ENCODE measurements around the gene DMD.
"Not testable (repeated sequence)": the region's sequence is repeated elsewhere in the genome, so short reads cannot be mapped to it uniquely, and the experiment has no call there.

Gene DMD

DNA sequence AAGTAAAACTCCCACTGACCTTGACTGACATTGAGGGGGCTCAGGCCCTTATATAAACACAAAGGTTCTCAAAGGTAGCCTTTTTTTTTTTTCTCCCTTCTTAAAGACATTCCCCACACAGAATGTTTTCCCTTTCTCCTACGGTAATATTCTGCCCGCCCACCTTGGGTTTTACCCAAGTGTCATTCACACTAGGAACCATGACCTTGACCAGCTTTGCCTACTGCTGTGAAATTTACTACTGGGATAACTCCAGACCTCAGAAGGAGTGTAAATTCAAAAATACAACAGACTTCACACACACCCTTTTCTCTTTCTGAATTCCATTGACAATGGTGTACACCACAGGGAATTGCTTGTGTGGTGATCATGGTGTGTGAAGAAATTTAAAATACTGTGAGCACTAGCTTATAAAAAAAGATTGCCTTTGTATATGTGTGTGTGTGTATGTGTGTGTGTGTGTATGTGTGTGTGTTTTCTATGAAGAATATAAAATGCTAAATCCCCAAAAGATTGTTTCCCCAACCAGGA is 1550.0 kb downstream of the DMD start:
- DNase-seq = no peak

DNA sequence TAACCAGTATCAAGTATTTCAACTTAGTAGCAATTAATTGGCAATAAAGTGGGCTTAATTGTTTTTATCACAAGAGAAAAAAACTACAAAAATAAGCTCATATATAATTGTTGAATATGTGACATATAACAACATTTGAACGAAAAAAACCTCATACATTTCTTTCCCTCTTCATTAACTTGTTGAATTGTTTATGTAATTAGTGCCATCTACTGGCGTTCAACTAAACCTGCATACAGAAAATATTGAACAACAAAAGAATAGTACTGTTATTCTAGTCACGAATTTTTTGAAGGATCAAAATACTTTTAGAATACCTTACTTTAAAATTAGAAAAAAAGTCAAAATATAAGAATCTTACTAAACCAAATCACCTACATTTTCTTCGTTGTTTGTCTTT is 1553.0 kb downstream of the DMD start:
- DNase-seq = no peak

DNA sequence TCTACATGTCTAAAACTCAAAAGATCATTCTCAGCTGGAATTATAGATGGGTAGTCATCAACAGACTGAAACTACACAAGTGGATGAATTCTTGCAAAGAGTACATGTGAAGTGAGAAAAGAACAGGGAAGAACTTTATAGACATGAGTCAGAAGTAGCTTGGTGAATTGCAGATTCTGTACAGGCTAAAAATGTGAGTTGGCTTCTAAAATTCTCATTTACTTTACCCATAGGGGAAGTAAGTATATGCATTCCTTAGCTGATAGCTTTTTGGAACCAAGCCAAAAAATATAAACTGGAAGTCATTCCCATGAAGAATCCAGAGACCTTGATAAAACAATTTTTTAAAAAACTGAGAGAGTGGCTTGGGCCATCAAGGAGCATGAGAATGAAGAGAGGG is 1555.3 kb downstream of the DMD start:
- DNase-seq = no peak

DNA sequence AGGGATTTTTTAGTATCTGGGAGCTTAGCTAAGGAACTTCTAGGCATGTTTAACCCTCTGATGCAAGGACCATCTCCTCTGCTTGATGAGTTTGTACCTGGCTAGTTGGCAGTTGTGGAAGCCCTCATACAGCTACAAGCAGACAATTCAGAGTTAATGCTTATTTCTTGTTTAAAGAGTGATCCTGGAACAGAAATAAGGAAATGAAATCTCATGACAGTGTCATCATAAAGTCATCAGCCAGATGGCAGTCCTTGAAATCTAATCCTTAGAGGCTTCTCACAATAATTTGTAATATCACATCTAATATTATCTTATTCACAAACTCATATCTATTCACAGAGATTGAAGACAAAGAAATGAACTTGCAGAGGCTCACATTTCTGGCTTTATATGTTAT is 1557.9 kb downstream of the DMD start:
- DNase-seq = no peak

DNA sequence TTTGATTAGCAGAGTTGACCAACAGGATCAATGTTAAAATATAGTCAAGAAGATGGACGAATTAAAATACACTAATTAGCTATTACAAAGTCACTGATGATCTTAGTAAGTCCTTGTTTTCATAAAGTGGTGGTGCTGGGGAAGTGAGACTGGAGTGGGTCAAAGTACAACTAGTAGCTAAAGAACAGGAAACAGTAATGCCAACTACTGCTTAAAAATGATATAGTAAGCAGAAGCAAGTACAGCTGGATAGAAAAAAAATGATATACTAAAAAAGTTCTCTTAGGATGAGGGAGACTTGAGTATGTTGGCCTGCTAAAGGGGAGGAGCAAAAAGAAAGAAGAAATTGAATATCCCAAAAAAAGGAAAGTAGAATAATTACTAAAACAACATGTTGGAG is 1558.7 kb downstream of the DMD start:
- no peak for DNase-seq

DNA sequence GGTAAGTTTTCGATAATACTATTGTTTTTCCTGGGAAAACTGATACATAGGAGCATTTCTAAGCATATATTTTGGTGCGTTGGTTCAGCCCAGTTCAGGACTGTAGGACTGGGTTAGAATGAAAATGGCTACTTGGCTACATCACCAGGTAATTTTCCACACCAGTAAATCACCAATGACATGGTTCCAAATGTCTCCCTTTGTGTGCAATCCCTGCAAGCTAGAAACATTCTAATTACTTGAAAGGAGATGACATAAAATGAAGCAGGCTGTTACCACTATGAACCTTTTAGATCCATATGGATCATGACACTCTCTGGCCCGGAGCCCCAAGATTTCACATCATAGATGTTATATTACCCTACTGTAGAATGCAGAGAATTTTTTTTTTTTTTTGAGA is 1562.1 kb downstream of the DMD start:
- no peak for DNase-seq

DNA sequence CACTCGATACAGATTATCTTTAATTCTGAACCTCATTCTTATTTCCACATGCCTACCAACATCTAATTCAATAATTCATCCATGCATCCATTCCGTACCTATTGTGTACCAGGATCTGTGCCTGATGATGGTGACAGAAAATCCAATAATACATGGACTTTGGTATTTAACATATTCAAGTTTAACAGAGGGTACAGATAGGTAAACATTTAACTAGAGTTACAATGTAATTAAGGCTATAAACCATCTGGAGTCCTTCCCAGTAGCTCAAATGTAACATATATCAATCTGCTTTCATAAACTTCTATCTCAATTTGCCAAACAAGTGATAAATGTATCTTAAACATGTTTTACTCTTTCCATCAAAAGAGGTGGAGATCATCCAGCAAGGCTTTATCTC is 1578.0 kb downstream of the DMD start:
- DNase-seq = no peak

DNA sequence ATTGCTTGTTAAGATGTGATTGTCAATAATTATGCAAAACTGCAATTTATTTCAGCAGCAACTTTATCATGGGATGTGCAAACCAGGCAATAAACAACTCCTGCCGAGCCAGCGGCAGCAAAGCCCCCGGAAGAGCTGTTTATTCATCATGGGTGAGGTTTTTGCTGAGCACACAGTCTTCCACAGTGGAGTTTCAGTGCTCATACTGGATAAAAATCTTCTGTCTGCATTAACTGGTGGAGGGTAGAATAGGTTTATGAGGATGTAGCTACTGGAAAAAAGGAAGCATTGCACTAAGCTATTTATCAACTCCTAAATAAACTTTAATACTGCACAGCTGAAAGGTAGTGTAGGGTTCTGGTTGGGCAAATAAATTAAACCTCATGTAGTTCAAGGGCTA is 1582.2 kb downstream of the DMD start:
- DNase-seq = no peak

DNA sequence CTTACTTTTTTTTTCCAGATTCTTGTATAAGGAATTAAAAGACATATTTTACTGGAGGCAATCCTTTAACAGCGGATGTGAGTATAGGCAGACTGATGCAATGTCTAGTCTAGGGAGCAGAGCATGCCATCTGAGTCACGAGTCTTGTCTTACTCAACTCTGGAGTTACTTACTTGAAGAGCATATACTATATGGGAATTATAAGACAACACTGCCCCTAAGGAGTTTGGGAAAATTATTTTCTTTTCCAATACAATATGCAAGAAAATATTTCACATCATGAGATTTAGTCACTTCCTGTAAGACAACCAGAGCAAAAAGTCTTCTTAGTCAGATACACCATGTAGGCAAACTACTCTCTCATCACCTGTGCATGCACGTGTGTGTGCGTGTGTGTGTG is 1602.2 kb downstream of the DMD start:
- no peak for DNase-seq

DNA sequence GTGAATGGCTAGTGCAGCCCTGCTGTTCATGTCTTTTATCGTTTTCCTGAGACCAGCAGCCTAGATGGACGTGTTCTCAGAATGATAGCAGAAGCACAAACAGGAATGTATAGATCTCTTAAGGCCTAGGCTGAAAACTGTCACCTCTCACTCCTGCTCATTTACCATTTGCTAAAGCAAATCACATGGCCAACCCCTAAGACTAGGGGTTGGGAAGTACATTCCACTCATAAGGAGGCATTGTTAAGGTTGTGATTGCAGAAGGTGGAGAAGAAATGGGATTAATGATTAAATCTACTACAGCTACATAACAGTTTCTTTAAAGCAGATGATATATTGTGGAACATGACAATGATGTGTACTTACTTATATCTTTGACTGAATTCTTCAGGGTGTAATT is 1602.7 kb downstream of the DMD start:
- no peak for DNase-seq

DNA sequence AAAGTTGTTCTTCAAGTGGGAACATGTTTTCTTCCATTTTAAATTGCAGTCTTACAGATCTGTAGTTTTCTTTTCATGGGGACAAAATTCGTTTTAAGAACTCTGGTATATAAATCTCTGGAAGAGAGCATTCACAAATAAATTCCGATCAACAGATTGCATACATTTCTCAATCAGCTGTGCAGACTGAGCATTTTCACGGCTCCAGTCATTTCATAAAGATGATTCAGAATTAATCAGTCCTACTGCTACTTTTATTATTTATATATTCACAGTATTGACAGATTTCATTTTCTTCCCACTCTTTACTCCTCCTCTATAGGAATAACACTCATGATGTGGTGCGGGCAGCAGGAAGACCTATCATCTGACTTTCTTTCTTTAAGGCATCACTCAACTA is 1604.6 kb downstream of the DMD start:
- DNase-seq = no peak

DNA sequence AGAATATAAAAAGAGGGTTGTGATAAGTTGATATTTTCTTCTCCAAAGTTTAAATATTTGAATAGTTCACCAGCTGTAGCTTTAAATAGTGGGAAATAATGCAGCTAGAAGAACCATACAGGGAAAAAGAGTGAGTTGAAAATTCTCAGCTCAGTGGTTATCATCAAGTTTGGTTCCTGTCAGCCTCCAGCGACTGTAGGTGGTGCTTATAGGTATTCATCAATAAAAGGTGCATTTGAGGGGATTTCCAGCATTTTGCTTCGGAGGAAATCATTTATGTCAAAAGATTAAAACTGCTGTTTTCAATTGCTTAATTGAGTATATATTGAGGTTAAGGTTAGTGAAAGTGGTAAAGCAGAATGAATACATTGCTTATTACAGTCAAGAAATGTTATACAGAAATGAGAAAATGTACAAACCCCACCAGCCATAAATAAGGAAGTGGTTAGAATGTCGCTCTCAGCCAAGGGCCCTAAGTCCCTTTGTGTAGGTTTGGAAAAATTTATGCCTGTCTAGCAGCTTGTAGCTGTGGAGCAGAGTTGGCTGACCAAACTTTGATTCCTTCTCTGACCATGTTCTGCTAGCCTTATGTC is 1606.6 kb downstream of the DMD start:
- DNase-seq = no peak

DNA sequence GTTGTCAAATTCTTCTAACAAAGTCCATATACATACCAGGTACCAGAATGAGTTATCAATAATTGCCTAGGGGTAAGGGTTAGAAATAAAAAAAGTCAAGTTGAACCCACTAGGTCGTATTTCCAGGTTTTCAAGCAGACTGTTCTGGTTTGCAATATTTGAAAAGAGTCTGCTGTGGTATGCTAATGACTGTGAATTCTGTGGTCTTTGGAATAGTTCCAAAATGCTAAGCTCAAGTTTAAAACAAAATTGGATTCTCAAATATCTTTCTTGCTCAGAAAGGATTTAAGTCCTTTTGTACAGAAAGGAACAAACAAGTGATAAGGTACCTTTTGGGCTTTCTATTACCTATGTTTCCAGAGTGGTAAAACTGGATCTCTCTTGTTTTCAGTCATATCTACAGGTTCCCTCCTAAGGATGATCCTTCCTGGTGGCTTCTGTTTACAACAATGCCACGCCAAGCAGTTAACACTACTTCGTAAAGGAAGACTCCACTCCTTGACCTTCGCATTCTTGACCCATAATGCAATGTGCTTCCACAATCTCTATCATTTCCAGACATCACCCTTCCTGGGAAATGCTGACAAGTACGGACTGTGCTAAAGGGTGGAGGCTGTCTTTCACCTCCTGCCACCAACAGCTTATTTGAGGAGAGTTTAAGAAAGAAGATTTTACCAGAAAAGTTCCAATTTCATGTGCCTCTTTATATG is 1607.8 kb downstream of the DMD start:
- no peak for DNase-seq

DNA sequence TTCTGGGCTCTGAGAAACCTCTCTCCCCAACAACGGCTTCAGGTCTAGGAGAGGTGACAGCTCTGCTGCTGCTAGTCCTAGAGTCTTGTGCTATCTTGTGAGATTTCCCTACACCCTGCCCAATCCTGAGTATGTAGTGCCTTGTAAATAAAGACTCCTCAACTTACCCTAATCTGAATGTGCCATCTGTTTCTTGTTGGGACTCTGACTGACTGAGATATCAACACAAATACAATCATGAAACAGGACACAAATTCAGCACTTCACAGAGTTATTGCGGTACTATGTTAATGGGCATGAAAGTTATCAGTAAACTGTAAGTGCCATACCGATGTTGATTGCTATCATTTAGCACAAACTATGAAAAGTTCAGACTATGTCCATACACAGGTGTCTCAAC is 1610.5 kb downstream of the DMD start:
- no peak for DNase-seq

DNA sequence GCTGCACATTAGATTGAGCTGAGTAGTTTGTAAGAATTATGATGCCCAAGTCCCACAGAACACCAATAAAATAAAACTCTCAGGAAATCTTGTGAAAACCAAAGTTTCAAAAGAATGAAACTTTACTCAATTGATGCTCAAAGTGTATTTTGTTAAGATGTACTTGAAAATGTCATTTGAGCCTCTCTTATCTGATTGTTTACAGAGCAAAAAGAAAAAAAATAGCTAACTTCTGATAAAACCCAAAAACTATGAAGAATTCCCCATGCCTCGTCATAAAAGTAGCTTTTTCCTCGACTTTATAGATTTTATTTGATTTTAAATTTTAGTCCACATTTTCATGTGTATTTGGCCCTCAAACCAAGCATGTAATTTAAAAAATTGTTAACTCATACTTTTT is 1618.0 kb downstream of the DMD start:
- DNase-seq = no peak

DNA sequence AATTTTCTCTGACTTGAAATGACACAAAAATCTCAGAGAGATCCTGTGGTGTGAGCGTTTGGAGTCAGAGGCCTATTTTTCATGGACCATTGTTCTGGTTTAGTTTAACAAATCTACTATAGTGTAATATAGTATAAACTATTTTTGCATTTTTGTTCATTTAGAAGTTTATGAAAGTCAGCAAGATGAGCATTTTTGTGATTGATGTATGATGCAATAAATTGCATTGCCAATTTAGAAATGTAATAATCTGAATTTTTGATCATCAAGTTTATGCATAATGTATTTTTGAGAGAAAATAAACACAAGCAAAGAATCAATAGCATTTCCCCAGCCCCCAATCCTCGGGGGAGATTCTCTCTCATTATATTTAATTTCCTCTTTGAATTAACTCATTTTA is 1620.0 kb downstream of the DMD start:
- no peak for DNase-seq

DNA sequence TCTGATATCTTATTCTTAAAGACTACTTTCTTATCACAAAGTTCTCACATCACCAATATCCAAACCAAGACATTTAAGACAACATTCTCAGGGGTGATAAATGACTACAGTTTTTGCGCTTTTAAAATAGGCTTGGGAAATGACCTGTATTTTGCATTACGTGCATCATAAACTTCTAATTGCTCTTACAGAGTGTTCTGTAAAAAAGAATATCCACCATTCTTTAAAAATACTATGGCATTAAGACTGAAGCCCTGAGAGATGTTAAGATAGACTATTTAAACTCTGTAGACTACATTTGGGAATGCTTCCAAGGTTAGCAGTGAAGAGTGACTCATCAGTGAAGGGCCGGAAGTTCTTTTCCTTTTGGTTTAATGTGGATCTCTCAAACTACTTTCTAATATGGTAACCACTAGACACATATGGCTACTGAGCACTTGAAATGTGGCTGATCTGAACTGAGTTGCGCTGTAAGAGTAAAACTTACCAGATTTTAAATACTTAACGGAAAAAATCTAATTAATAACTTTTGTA is 1620.7 kb downstream of the DMD start:
- no peak for DNase-seq

DNA sequence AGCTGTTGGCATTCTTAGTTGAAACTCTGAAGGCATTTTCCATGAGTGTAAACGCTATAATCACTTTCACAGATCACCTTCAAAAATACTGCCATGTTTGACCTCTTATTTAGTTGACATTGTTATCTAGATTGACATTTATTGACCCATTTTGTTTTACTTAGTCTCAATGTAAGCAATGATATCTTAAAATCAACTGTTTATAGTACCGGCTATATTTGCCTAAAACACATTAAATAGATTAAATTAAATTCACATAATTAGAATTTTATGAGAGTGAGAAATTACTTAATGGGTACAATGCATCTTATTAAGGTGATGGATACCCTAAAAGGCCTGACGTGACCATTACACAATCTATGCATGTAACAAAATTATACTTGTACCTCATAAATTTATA is 1621.8 kb downstream of the DMD start:
- no peak for DNase-seq

DNA sequence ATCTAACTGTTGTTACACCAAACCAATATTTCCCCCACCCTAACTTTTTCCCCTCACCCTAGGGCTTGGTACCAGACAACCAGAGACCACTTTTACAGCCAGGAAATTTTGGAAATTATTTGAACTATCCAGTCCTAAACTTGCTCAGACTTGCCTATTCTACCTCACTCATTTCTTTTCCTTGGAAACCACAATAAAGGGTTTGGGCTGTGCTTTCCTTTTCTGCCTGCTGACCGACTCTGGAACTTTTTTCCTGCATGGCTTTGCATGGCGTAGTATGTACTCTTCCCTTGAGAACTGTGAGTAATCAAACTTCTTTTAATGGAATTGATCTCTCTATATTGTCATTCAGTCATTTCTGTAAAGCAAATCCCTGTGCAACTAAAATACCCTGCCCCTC is 1623.0 kb downstream of the DMD start:
- DNase-seq = no peak

DNA sequence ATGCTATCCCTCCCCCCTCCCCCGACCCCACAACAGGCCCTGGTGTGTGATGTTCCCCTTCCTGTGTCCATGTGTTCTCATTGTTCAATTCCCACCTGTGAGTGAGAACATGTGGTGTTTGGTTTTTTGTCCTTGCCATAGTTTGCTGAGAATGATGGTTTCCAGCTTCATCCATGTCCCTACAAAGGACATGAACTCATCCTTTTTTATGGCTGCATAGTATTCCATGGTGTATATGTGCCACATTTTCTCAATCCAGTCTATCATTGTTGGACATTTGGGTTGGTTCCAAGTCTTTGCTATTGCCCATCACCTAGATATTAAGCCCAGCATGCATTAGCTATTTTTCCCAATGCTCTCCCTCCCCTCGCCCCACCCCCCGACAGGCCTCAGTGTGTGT is 1627.5 kb downstream of the DMD start:
- not testable (repeated sequence) for DNase-seq

DNA sequence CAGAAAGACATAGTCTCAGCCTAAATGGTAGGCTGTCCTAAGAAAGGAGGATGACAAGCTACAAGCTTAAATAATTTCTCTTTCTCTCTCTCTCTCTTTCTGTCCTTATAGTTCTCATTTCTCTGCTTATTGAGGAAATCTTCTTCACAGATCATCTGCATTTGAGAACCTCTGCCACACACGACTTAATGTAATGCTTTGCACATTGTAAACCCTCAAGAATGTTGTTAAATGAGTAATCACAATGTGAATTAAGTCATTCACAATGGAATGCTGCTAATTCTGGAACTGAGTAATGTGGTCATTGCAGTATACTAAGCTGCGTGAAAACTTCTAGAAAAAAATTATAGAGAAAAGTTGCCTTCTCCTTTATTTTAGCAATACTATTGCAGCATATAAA is 1630.6 kb downstream of the DMD start:
- no peak for DNase-seq

DNA sequence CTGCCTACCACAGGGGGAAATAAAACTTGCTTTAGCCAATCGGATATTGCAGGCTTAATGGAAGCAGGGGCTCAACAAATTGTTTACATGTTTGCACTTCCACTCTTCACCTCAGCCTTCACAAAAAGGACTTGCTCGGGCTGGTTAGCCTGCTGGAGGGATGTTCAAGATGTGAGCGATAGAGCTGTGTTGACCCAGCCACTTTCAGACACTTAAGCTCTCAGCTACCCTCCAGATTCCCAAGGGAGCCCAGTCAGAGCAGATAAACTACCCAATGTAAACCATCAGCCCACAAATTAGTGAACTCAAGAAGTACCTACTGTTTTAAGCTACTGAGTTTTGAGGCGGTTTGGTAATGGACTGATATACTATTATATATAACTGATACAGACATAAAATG is 1631.1 kb downstream of the DMD start:
- DNase-seq = no peak

DNA sequence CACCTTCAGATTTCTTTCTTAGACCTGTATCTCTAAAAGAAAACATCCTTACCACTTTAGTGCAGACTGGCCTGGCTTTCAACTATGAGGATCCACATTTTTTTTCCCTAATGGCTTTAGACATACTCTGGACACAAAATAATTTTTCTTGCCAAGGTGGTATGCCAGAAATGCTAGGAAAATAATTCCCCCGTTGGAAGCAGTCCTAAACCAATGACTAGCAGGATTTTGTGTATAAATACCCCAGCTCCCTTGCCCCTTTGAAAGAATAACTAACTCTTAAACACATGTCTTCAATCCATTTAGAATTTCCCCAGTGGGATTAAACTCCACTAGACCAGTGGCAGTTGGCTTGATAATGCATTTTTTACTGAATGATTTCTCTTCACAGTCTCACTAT is 1639.0 kb downstream of the DMD start:
- DNase-seq = no peak

DNA sequence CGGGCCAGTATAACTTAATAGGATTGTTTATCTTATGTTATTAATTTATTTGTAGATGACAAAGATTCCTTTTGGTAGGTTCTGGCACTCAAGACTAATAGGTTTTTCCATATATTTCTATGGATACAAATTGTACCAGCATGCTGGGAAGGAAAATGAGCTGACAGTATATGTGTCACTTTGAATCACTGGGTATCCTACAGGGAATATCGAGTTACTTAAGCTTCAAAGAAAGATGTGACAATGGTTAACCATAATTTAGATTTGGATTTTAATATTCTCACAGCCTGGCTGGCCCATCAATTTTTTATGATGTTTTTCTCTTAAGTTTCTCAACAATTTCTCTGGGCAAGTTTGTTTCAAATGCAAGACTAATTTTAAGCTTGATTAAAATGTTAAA is 1640.7 kb downstream of the DMD start:
- DNase-seq = no peak

DNA sequence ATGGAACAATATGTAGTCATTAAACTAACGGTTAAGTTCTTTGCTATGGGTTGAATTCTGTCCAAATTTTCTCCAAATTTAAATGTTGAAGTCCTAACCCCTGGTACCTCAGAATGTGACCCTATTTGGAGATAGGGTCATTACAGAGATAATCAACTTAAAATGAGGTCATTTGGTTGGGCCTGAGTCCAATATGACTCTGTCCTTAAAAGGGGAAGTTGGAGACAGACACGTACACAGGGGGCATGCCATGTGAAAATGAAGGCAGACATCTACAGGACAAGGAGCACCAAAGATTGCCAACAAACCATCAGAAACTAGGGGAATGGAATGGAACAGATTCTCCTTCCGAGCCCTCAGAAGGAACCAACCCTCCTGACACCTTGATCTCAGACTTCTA is 1647.6 kb downstream of the DMD start:
- no peak for DNase-seq

All from stimulated activated CD4-positive, alpha-beta T cell treated with anti-CD3 and anti-CD28 coated beads, Interleukin-4, amount 100 ng/mL, for 24 hours (primary cell).